ENCODE data around the gene LGALS13. TPM values are rescaled to one million over a fixed set of nuclear protein-coding genes. Genes with fewer than 3 reads are reported as not detected.

The LGALS13 gene
- total RNA-seq (2013), result not detected
- polyA plus RNA-seq (not detected), polyA minus RNA-seq (not detected in 2 replicates), total RNA-seq (0 to 0.75 (median 0) reads per million in 11 experiments)

DNA sequence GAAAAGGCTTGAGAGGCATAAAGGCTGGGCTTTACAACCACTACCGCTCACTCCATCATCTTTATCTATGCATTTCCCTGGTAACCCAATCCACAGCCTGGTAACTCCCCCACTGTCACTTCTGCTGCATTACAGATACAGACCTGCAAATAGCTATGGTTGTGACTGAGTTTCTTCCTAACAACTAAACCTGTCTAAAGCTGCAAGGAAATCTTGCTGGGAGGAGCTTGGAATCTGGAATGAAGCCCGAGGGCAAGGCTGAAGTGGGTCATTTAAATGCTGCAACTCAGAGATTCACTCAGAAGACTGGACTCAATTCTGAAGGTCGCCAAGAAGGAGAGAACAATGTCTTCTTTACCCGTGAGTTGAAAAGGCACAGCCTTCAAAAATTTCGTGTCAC lies at the start of gene LGALS13:
LGALS13 (plus strand) TSS at position 301 of the 400 bp plus-strand sequence; CDS start at position 346, 45 bp downstream.
- Histone ChIP-seq H3K79me2 (ENCODE audit: insufficient read depth, low read length) (no peaks in the 10 kb centered on the region), H4K20me1 (ENCODE audit: insufficient read depth, low read length) (no peaks in the 10 kb centered on the region), H3K4me1 (ENCODE audit: control insufficient read depth in 1 of 2, insufficient read depth in 2 of 2, low read length in 2 of 2) (no peaks in the 10 kb centered on the region), H3K27ac (ENCODE audit: low read depth in 1 of 2, low read length in 2 of 2) (no peak within 1 kb of the TSS), H3K4me3 (replicated peaks in 1 of 3; ENCODE audit: low read depth in 2 of 3, low read length in 3 of 3) (no peak within 1 kb of the TSS), H3K9ac (ENCODE audit: insufficient read depth, low read length, poor library complexity, severe bottlenecking) (no peak within 1 kb of the TSS), H3K9me3 (replicated peaks in 1 of 2; ENCODE audit: control insufficient read depth in 1 of 2, insufficient read depth in 1 of 2, low read length in 2 of 2) (no peaks in the 10 kb centered on the region), H2AFZ (ENCODE audit: insufficient read depth, low read depth, low read length, poor library complexity, severe bottlenecking) (no peak within 1 kb of the TSS), H3K36me3 (replicated peaks in 1 of 2; ENCODE audit: control insufficient read depth in 1 of 2, insufficient read depth in 2 of 2, low read length in 2 of 2) (no peaks in the 10 kb centered on the region), H3K4me2 (replicated peaks; ENCODE audit: extremely low read depth, low read length, poor library complexity, severe bottlenecking) (no peak within 1 kb of the TSS), H3K27me3 (ENCODE audit: control insufficient read depth in 2 of 2, insufficient read depth in 2 of 2, low read length in 2 of 2) (no peaks in the 10 kb centered on the region)
- Mint-ChIP-seq H3K9me3 (peaks cover 0 to 4% (median 0%) of the 10 kb centered on the region in 7 donors), H3K27ac (no peak within 1 kb of the TSS), H3K4me1 (no peaks in the 10 kb centered on the region), H3K4me3 (no peak within 1 kb of the TSS), H3K27me3 (ENCODE audit: low read depth in 3 of 3) (peaks cover 1 to 4% (median 3%) of the 10 kb centered on the region in 3 donors), H3K36me3 (no peaks in the 10 kb centered on the region)
- WGBS (ENCODE audit: insufficient coverage), result 71% methylated on average over 1 of the region's 5 CpGs
- no peak for DNase-seq
- intact Hi-C loops (cut with micrococcal nuclease), result no loop called here
- no peak for TF ChIP-seq CTCF (IDR thresholded peaks at IDR 0.05)

DNA sequence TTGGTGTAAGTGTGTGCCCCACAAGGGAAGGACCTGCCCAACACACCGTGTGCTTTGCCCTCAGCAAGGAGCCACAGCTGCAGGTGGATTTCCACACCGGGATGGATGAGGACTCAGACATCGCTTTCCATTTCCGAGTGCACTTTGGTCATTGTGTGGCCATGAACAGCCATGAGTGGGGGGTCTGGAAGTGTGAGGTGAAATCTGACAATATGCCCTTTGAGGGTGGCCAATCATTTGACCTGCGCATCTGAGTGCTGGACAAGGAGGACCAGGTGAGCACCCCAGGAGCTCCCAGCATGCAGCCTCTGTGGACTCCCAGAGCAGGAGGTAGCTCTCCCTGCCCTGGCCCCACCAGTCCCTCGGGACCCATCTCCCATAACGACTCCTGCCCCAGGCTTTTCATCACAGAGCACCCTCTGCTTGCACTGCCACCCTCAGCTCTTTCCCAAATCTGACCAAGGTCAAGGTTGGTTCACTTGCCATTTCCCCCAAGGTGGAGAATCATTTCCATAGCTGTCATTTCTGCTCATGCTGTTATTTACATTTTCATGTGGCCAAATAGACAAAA lies 49.2 kb upstream of the LGALS13 start:
- Mint-ChIP-seq H3K27me3 (ENCODE audit: low read depth in 3 of 3) (peaks cover 1 to 4% (median 2%) of the 10 kb centered on the region in 3 donors), H3K9me3 (no peaks in the 10 kb centered on the region), H3K4me3 (peak overlapping the region in 1 of 2 donors; percentile 26), H3K27ac (peak overlapping the region in 2 of 7 donors; percentile 2 to 33), H3K36me3 (no peaks in the 10 kb centered on the region), H3K4me1 (peaks cover 52% of the 10 kb centered on the region)
- Histone ChIP-seq H3K36me3 (replicated peaks in 1 of 2; ENCODE audit: control insufficient read depth in 1 of 2, insufficient read depth in 2 of 2, low read length in 2 of 2) (no peaks in the 10 kb centered on the region), H3K9me3 (replicated peaks in 1 of 2; ENCODE audit: control insufficient read depth in 1 of 2, insufficient read depth in 1 of 2, low read length in 2 of 2) (no peaks in the 10 kb centered on the region), H3K27me3 (ENCODE audit: control insufficient read depth in 2 of 2, insufficient read depth in 2 of 2, low read length in 2 of 2) (no peaks in the 10 kb centered on the region), H4K20me1 (ENCODE audit: insufficient read depth, low read length) (no peaks in the 10 kb centered on the region), H3K79me2 (ENCODE audit: insufficient read depth, low read length) (no peaks in the 10 kb centered on the region), H2AFZ (ENCODE audit: insufficient read depth, low read depth, low read length, poor library complexity, severe bottlenecking) (no peak overlapping the region), H3K9ac (ENCODE audit: insufficient read depth, low read length, poor library complexity, severe bottlenecking) (no peak overlapping the region), H3K4me1 (ENCODE audit: control insufficient read depth in 1 of 2, insufficient read depth in 2 of 2, low read length in 2 of 2) (peaks cover 39 to 55% of the 10 kb centered on the region in 2 donors), H3K4me3 (replicated peaks in 1 of 3; ENCODE audit: low read depth in 2 of 3, low read length in 3 of 3) (no peak overlapping the region), H3K27ac (ENCODE audit: low read depth in 1 of 2, low read length in 2 of 2) (no peak overlapping the region), H3K4me2 (replicated peaks; ENCODE audit: extremely low read depth, low read length, poor library complexity, severe bottlenecking) (no peak overlapping the region)
- DNase-seq, result no peak
- WGBS (ENCODE audit: insufficient coverage), result 84% methylated on average over 7 of the region's 7 CpGs
- intact Hi-C loops (cut with micrococcal nuclease), result loop anchor here (2.0 to 5.0 kb wide), 3 partner anchors 118 to 214 kb away; no protein-coding TSS in a partner anchor
- no peak for TF ChIP-seq CTCF (IDR thresholded peaks at IDR 0.05)
